Esophagus squamous epithelium (tissue), 4 donors: ENCODE data around the gene CEP85L.

Source experiments
- POLR2A ChIP-seq, 4 donors: fragments of 450-650 bp; IDR thresholded peaks; one replicate each; pipeline ENCODE4 v1.6.1; 2017; ENCODE audit warnings: antibody characterized with exemption in 4 of 4, mild to moderate bottlenecking in 4 of 4, moderate library complexity in 3 of 4
- TF ChIP-seq, protein P1 (sequence below), 6 experiments: fragments of 450-650 bp in 4 of 6; fragments of 200-600 bp in 2 of 6; sonication (generic) in 2 of 6; IDR thresholded peaks; one replicate each; pipeline ENCODE4 v1.5.1; 2016 to 2019; ENCODE audit warnings: antibody characterized with exemption in 6 of 6, mild to moderate bottlenecking in 4 of 6, moderate library complexity in 4 of 6

DNA sequence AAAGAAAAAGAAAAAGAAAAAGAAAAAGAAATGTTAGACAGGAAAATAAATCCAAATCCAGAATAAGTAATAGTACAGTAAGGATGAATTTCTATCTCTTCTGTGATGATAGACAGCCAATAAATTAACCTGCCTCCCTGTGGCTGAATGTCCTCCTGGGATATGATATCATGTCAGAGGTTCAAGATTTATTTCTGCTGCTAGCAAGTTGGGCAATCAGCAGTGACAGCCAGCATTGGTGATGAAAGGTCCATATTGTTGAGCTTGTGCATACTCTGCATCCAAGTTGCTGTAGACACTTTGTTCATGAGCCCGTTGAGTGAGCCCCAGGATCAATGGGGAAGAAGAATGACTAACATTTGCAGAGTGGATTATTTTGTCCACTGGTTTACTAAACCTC lies 44.9 kb upstream of the CEP85L start:
- TF ChIP-seq, protein P1, sequence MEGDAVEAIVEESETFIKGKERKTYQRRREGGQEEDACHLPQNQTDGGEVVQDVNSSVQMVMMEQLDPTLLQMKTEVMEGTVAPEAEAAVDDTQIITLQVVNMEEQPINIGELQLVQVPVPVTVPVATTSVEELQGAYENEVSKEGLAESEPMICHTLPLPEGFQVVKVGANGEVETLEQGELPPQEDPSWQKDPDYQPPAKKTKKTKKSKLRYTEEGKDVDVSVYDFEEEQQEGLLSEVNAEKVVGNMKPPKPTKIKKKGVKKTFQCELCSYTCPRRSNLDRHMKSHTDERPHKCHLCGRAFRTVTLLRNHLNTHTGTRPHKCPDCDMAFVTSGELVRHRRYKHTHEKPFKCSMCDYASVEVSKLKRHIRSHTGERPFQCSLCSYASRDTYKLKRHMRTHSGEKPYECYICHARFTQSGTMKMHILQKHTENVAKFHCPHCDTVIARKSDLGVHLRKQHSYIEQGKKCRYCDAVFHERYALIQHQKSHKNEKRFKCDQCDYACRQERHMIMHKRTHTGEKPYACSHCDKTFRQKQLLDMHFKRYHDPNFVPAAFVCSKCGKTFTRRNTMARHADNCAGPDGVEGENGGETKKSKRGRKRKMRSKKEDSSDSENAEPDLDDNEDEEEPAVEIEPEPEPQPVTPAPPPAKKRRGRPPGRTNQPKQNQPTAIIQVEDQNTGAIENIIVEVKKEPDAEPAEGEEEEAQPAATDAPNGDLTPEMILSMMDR (IDR thresholded peaks at IDR 0.05): no peak
- TF ChIP-seq POLR2A (IDR thresholded peaks at IDR 0.05): no peak
